HG02623 (cell line): Measurements from ENCODE around the gene SCLY.
A peak's percentile ranks its signal among the peaks of the same experiment; 100 is the strongest.
"Not testable (repeated sequence)": the region's sequence is repeated elsewhere in the genome, so short reads cannot be mapped to it uniquely, and the experiment has no call there.

ENCODE experiments used
- ATAC-seq: cut with Tn5 transposase; IDR thresholded peaks from one replicate; pipeline ENCODE4 v1.9.1; 2021; ENCODE audit warnings: moderate library complexity; ENCODE audit not compliant: unreplicated experiment

Gene SCLY

DNA sequence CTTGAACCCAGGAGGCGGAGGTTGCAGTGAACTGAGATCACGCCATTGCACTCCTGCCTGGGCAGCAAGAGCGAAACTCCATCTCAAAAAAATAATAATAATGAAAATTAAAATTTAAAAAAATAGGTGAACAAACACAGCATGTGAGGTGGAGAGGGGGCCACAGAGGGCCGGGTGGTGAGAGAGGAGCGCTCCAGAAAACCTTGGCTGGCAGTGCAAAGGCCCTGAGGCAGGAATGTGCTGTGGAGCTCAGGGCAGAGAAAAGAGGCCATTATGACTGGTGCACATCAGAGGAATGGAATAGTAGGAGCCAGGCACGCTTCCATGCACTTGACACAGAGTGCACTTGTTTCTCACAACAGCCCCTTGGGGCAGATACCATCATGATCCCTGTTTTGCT, 21.6 kb upstream of the SCLY start:
- no peak for ATAC-seq

DNA sequence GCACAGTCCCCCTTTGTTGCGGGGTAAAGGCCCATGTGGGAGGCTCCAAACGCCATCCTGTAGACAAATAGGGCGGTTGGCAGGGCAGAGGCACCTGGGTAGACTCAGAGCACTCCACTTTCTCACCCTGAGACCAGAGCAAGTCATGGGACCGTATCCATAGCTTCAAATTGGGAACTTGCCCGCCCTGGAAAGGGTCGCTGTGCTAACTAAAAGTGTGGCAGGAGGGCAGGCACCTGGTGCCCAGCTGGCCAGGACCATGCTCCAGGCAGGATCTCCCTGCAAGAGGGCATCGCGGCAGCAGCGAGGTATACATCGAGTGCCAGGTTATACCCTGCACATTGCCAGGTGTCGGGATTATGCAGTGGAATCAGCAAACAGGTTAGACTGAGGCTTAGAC, 20.8 kb upstream of the SCLY start:
- ATAC-seq = no peak

DNA sequence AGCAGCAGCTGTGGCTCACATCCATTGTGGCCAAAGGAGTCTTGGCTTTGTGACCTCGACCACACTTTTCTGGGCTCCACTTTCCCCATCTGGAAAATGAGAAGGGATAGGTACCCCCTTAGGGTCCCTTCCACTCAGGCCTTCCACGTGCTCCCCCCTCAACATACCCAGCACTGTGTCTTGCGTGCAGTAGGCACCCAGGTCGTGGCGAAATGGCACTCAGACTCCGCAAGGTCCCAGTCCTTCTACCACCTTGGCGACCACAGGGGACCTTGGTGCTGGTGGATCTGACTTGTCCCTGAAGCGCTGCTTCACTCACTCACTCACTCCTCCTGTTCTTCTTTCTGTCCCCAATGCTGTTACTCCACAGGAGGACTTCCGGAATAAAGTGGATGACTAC, 19.9 kb upstream of the SCLY start:
- ATAC-seq = no peak

DNA sequence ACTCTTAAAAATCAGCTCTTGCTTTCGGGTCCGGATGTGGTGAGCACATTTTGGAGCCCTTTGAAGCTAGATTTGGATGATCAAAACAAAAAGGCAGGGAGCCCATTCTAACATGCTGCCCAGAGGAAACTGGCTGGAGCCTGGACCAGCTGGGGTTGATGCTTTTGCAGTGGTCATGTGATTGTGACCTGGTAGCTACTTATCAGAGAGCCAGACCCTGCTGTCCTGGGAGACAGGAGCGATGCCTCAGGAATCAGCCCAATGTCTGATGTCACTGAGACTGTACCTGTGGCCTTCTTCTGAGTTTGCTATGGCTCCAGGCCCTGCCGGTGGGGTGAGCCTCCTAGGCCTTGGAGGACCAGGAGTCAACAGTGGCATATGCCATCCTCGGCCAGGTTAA, 18.7 kb upstream of the SCLY start:
- no peak for ATAC-seq

DNA sequence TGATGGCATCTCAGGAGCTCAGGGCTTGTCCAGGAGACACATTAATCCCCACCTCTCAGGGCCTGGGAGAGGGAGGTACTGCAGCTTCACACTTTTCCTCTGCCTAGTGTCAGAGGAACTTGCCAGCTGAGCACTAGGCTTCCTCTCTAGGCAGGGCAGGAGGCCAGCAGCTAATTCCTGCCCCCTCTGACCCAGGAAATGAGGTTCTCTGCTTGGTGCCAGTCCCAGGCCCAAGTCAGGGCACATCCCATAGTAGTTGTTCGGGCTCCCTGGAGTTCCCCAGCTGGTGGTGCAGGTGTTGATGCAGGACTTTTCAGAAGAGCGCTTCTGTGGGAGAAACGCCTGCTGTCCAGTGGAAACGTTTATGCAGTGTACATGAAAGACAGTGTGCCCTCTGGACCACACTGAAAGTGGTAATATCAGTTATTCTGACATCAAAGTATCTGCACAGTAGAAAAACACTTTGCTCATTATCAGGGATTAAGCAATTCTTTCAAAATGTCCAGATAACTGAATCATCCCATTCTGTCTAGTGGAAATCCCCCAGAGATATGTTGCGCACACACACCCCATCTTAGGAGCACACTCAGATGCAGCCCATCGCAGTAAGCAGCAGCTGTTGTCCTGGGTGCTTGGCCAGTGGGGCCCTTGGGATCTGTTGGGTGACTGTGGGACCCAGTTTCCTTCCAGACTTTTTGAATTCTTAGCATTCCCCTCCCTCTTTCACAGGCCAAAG, 17.8 kb upstream of the SCLY start:
- no peak for ATAC-seq

DNA sequence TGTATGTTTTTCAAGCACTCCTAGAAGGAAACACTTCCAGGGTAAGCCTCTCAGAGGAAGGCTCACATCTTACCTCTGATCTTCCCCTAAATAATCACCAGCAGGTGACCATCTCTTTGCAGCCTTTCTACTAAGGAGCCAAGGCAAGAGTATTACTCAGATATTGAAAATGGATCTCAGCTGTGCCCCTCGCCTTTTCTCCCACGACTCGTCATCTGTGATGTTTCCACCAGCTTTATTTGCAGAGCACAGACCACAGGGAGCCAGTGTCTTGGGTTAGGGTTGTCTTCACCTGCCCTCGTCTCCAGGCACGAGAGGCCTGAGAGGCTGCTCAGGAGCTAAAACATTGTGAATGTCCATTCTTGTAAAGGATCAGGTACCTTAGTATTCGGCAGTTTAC, 16.9 kb upstream of the SCLY start:
- no peak for ATAC-seq

DNA sequence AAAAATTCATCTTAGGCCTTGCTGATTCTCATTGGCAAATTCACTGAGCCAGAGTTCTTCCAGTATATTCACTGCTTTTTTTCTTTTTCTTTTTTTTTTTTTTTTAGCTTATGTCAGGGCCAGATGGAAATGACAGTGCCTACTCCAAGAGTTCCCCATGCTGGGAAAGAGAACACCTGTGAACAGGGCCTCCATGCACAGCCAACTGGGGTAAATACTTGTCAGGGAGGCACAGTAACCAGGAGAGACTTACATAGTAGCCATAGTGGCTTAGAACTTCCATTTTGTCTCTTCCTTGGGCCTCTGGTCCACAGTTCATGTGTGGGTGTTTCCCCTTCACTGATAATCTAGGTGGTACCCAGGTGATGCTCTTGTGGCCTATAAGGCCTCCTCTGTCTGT, 15.2 kb upstream of the SCLY start:
- no peak for ATAC-seq

DNA sequence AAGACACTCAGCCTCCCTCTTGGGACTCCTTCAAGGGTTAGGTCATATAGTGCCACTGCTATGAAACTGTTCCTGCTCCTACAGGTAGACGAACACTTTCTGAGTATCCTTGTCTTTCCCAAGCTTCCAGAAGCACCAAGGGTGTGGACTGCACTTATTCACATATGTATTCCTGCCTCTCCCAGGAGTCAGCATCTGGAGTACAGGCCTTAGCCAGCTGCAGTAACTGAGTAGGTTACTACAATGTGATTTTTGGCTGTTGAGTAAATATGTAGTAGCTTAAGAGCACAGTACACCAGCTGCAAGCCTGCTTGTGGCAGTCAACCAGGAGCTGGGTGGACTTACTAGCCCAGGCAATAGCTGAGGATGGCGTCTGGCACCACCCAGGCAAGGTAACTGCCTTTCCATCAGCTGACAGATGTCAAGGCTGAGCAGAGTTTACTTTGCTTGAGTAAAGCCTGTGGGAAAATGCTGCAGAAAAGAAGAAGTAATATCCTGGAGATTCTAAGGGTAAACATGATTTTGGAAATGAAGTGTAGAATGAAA, 14.0 kb upstream of the SCLY start:
- ATAC-seq = no peak

DNA sequence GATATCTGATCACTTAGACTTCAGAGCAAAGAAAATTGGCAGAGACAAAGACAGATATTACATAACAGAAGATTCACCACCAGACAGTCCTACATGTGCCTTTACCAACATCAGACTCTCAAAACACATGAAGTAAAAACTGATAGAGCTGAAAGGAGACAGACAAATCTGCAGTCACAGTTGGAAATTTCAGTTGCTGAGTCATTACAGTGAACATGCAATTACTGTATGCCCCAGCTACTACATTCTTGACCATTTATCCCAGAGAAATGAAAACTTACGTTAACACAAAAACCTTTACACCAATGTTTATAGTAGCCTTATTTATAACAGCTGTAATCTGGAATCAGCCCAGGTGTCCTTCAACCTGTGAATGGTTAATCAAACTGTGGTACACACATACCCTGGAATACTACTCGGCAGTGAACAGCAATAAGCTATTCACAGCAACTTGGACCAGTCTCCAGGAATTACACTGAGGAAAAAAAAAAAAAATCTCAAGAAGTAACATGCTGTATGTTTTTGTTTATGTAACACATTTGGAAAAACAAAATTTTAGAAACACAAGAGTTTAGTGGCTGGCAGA, 7.5 kb upstream of the SCLY start:
- no peak for ATAC-seq

DNA sequence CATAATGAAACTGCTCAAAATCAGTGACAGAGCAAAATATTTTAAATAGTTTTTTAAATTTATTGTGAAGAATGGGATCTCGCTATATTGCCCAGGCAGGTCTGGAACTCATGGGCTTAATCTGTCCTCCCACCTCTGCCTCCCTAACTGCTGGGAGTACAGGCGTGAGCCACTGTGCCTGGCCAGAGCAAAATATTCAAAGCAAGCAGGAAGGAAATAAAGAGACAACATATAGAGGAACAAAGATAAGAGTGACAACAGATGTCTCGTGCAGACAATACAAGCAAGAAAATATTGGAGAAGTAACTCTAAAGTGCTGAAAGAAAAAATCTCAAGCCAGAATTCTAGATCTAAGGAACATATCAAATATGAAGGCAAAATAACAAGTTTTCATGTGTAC, 5.0 kb upstream of the SCLY start:
- no peak for ATAC-seq

DNA sequence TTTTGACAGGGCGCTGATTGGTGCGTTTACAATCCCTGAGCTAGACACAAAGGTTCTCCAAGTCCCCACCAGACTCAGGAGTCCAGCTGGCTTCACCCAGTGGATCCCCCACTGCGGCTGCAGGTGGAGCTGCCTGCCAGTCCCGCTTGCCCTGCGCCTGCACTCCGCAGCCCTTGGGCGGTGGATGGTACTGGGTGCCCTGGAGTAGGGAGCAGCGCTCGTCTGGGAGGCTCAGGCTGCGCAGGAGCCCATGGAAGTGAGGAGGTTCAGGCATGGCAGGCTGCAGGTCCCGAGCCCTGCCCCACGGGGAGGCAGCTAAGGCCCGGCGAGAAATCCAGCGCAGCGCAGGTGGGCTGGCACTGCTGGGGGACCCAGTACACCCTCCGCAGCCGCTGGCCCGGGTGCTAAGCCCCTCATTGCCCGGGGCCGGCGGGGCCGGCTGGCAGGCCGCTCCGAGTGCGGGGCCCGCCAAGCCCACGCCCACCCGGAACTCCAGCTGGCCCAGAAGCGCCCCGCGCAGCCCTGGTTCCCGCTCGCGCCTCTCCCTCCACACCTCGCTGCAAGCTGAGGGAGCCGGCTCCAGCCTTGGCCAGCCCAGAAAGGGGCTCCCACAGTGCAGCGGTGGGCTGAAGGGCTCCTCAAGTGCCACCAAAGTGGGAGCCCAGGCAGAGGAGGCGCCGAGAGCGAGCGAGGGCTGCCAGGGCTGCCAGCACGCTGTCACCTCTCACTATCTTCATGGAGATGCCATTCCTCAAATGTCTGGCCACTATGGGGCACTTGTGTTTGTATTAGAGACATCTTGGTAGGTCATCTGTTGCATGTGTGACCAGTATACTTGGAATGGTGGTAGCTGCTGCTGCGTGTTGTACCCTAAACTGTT, 2.9 kb upstream of the SCLY start:
- not testable (repeated sequence) for ATAC-seq

DNA sequence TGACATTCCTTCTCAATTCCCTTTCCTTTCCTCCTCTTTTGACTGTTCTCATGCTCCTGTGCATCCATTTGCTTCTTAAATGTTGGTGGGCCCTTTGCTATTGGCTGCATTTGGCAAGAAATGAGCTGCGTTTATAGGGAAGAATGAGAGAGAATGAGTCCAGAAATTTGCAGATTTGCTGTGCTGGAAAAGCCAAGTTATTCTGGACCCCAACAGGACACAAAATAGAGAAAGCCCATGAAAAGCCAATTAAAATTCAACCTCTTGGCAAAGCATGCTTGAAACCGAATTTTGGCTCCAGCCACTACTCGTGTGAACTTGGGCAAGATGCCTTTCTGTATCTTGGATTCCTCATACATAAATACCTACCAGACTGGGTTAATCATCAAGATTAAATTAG, 1.3 kb upstream of the SCLY start:
- no peak for ATAC-seq

DNA sequence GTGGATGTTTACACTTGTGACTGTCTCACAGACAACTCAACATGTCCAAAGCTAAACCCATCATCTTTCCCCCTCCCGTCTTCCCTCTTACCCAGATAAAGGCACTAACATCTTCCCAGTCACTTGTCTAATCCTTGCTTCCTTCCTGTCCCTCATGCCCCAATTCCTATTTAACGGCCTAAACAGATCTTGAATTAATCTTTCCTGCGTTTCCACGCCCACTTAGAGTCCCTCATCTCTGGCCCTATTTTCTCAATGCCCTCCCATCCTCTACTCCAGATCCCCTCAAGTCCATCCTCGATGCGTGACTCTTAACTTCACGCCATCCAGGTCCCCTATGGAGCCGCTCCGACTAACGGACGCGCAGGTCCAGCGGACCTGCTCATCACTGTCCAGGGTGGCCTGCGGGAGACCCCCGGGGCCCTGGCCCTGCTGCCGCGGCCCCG, 682 bp upstream of the SCLY start:
- ATAC-seq = no peak

DNA sequence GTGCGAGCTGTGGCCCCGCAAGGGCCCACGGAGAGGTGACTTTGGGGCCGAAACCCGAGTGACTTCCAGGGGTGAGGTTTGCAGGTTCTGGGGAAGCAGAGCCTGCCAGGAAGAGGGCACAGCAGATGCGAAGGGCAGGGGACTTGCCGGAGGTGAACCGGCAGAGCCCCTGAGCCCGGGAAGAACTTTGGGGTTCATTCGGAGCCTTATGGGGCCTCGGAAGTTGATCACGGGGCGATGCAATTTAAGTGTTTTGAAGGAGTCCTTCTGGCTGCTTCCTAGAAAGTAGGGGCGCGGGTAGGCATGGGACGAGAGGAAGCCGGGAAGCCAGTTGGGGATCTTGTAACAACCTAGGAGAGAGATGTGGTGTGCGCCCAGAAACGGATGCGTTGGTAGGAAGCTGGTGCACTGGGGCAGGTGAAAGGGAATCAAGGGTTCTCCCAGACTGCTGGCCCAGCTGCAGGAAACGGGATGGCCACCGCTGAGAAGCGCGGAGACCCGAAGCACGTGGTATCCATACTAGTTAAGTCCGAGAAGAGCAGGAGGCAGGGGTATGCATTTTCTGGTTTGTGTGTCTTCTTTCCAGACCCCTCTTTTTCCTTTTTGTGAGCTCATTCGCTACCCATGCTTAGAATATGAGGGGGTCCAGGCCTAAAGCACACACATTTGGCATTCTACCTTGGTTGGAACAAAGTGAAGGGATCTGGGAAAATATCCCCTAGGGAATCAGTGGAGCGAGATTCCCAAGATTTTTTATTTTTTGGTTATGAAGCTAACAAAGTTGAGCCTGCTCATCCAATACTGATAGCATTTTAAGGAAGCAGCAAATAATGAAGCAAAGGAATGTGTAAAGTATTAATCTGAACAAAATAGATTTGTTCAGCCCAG, 758 bp downstream of the SCLY start:
- ATAC-seq = peak; percentile 2

DNA sequence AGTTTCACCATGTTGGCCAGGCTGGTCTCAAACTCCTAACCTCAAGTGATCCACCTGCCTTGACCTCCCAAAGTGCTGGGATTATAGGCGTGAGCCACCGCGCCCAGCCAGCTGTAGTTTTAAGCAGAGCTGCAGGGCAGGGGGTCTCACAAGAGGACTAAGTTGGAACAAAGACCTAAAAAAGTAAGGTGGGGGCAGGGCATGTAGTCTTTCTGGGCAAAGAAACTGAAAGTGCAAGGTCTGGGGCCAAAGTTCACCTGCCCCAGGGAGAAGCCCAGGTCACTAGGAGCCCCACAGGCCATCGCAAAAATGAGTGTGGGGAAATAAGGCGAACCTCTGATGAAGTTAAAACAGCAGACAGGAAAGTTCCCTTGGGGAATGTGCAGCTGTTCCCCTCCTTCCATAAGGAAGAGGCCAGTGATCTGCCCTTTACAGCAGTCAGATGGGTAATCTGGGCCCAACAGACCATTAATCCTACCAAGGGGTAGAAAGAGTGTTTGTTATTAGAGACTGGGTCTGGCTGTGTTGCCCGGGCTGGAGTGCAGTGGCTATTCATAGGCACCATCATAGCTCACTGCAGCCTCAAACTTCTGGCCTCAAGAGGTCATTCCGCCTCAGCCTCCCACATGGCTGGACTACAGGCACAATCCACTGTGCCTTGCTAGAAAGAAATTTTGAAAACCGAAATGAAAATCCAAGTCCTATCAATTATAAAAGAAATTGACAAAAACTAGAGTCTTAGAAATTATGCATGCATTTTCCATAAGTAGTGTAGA, 2.8 kb downstream of the SCLY start:
- no peak for ATAC-seq

DNA sequence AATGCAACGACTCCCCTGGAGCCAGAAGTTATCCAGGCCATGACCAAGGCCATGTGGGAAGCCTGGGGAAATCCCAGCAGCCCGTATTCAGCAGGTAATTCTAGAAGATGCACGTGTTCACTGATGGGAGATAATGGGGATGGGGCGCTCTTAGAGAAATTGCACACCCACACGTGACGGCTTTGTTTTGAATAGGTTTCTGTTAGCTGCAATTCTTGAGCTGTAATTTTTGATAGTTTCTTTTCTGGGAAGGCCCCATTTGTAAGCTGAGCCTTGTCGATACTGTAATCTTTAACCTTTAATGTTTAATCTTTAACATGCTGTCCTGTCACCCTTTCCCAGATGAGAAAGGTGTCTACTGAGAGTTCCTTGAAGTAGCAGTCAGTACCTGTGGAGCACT, 3.6 kb downstream of the SCLY start:
- ATAC-seq = no peak

DNA sequence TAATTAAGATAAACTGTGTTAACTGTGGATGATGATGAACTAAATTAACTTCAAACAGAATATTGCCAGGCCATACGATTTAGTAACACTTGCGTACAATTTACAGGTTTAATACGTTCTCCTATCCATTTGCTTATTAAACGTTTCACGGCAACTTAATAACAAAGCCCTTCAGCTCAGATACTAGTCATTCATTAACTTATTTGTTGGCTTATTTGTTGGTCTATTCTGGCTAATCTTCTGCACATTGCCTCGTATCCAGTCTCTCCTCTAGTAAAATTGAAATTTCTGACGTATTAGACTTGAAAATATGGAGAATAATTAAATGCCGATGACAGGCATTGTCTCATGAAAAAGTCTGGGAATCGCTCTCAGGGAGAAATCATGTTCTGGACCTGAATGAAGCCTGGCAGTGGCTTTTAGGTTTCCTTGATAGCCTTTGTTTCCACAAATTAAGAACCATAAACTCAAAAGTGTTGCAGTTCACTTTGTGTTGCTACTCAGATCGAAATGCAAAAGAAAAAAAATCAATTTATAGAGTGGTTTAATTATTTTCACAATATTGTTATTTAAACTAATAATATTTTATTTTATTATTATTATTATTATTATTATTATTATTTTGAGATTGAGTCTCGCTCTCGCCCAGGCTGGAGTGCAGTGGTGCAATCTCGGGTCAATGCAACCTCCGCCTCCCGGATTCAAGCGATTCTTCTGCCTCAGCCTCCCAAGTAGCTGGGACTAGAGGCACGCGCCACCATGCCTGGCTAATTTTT, 4.5 kb downstream of the SCLY start:
- ATAC-seq = no peak

DNA sequence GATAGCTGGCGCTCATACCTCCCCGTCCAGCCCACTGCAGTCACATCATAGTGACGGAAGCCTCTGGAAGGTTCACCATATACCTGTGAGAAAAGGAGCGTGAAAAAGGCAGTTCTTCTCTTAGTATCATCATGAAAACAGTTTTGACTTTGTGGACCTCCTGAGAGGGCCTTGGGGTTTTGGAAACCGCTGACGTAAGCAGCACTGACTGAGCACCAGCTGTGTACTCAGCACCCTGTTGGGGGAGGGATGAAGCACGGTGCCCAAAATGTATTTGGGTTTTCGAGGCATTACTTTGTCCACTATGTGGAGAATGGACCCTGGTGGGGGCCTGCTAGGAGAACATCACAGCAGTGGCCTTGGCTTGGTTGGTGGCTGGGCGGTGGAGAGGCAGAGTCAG, 5.4 kb downstream of the SCLY start:
- no peak for ATAC-seq

DNA sequence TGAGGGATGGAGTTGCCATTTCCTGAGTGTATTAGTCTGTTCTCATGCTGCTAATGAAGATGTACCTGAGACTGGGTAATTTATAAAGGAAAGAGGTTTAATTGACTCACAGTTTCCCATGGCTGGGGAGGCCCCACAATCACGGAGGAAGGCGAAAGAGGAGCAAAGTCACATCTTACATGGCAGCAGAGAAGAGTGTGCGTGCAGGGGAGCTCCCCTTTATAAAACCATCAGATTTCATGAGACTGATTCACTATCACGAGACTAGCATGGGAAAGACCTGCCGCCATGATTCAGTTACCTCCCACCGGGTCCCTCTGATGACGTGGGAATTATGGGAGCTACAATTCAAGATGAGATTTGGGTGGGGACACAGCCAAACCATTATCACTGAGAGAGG, 5.9 kb downstream of the SCLY start:
- ATAC-seq = not testable (repeated sequence)
